Mesodermal cell (in vitro differentiated cells): Measurements from ENCODE around the gene C5orf22.
"Not testable (repeated sequence)": the region's sequence is repeated elsewhere in the genome, so short reads cannot be mapped to it uniquely, and the experiment has no call there.

Experiments
- H3K27ac ChIP-seq: 2 replicates; pipeline ENCODE4 v1.7.0; 2013; ENCODE audit warnings: mild to moderate bottlenecking, low read depth, low read length, moderate library complexity; ENCODE audit not compliant: severe bottlenecking
- H3K36me3 ChIP-seq: 2 replicates; pipeline ENCODE4 v1.7.1; 2013; ENCODE audit warnings: mild to moderate bottlenecking, low read length, moderate library complexity; ENCODE audit not compliant: control insufficient read depth, insufficient read depth
- H3K4me1 ChIP-seq: one replicate; pipeline ENCODE4 v1.7.1; 2013; ENCODE audit warnings: mild to moderate bottlenecking, low read length; ENCODE audit not compliant: insufficient read depth, control insufficient read depth, poor library complexity, severe bottlenecking
- H3K4me3 ChIP-seq: 2 replicates; pipeline ENCODE4 v1.7.0; 2013; ENCODE audit warnings: low read length, control low read depth, mild to moderate bottlenecking; ENCODE audit not compliant: insufficient read depth, poor library complexity, severe bottlenecking; ENCODE audit errors: extremely low read depth
- H3K9me3 ChIP-seq: 2 replicates; pipeline ENCODE4 v1.7.1; 2013; ENCODE audit warnings: mild to moderate bottlenecking, low read length, moderate library complexity; ENCODE audit not compliant: control insufficient read depth
- WGBS, 2 experiments: methylation state at CpG; one replicate each; pipeline ENCODE4 v1.1.5; 2013; ENCODE audit warnings: missing lambda C conversion rate in 2 of 2; ENCODE audit not compliant: insufficient coverage in 2 of 2; 5-methylcytosine and 5-hydroxymethylcytosine counted together

Gene C5orf22

GRCh38 chr5:31551878-31552277 is 19.8 kb downstream of the C5orf22 start:
- WGBS, 2 experiments: 94 to 100% methylated on average over 1 to 2 of the region's 3 CpGs
- Histone ChIP-seq H3K36me3 (peaks cover 80% of the 10 kb centered on the region), H3K4me3 (no peak overlapping the region), H3K27ac (no peak overlapping the region), H3K4me1 (no peaks in the 10 kb centered on the region), H3K9me3 (no peaks in the 10 kb centered on the region)

- Histone ChIP-seq H3K4me3 (no peak overlapping the region), H3K36me3 (peaks cover 60% of the 10 kb centered on the region), H3K4me1 (no peaks in the 10 kb centered on the region), H3K27ac (no peak overlapping the region), H3K9me3 (no peaks in the 10 kb centered on the region)
Observed at GRCh38 chr5:31553863-31554262, 21.8 kb downstream of the C5orf22 start.

GRCh38 chr5:31554552-31554951 is 22.5 kb downstream of the C5orf22 start:
- no peak overlapping the region for H3K4me3 ChIP-seq
- H3K27ac ChIP-seq: no peak overlapping the region
- H3K36me3 ChIP-seq: peaks cover 56% of the 10 kb centered on the region
- WGBS, 2 experiments: 100% methylated on average over 1 of the region's 1 CpG; no CpG with 5 or more reads in 1 of the 2 experiments
- H3K9me3 ChIP-seq: no peaks in the 10 kb centered on the region
- no peaks in the 10 kb centered on the region for H3K4me1 ChIP-seq

GRCh38 chr5:31556461-31556860 is 24.4 kb downstream of the C5orf22 start:
- H3K9me3 ChIP-seq: no peaks in the 10 kb centered on the region
- H3K36me3 ChIP-seq: peaks cover 42% of the 10 kb centered on the region
- no peak overlapping the region for H3K27ac ChIP-seq
- H3K4me3 ChIP-seq: no peak overlapping the region
- WGBS, 2 experiments: 100% methylated on average over 2 of the region's 3 CpGs; no CpG with 5 or more reads in 1 of the 2 experiments
- H3K4me1 ChIP-seq: no peaks in the 10 kb centered on the region

- peaks cover 13% of the 10 kb centered on the region for H3K36me3 ChIP-seq
- 89% methylated on average over 1 of the region's 3 CpGs; no CpG with 5 or more reads in 1 of the 2 experiments for WGBS, 2 experiments
- H3K27ac ChIP-seq: no peak overlapping the region
- H3K9me3 ChIP-seq: no peaks in the 10 kb centered on the region
- H3K4me1 ChIP-seq: no peaks in the 10 kb centered on the region
- no peak overlapping the region for H3K4me3 ChIP-seq
Observed at GRCh38 chr5:31559942-31560341, 27.8 kb downstream of the C5orf22 start.

GRCh38 chr5:31561946-31562345 is 29.8 kb downstream of the C5orf22 start:
- WGBS, 2 experiments: 80% methylated on average over 1 of the region's 1 CpG; no CpG with 5 or more reads in 1 of the 2 experiments
- Histone ChIP-seq H3K4me1 (no peaks in the 10 kb centered on the region), H3K36me3 (no peaks in the 10 kb centered on the region), H3K4me3 (no peak overlapping the region), H3K9me3 (peaks cover 7% of the 10 kb centered on the region), H3K27ac (no peak overlapping the region)

GRCh38 chr5:31563216-31563615 is 31.1 kb downstream of the C5orf22 start:
- no peaks in the 10 kb centered on the region for H3K4me1 ChIP-seq
- H3K36me3 ChIP-seq: no peaks in the 10 kb centered on the region
- H3K27ac ChIP-seq: no peak overlapping the region
- no peak overlapping the region for H3K4me3 ChIP-seq
- 81 to 85% methylated on average over 2 to 3 of the region's 4 CpGs for WGBS, 2 experiments
- H3K9me3 ChIP-seq: peaks cover 7% of the 10 kb centered on the region

GRCh38 chr5:31566362-31566761 is 34.3 kb downstream of the C5orf22 start:
- H3K4me1 ChIP-seq, H3K9me3 ChIP-seq, H3K4me3 ChIP-seq, H3K36me3 ChIP-seq, H3K27ac ChIP-seq: not testable (repeated sequence)
- WGBS, 2 experiments: 80% methylated on average over 1 of the region's 3 CpGs; no CpG with 5 or more reads in 1 of the 2 experiments

- 100% methylated on average over 1 of the region's 1 CpG for WGBS, 2 experiments
- Histone ChIP-seq H3K4me1 (no peaks in the 10 kb centered on the region), H3K9me3 (peaks cover 7% of the 10 kb centered on the region), H3K27ac (no peak overlapping the region), H3K36me3 (no peaks in the 10 kb centered on the region), H3K4me3 (no peak overlapping the region)
Observed at GRCh38 chr5:31568302-31568835, 36.3 kb downstream of the C5orf22 start.

GRCh38 chr5:31569068-31569467 is 37.0 kb downstream of the C5orf22 start:
- Histone ChIP-seq H3K4me1 (no peaks in the 10 kb centered on the region), H3K9me3 (peaks cover 7% of the 10 kb centered on the region), H3K27ac (no peak overlapping the region), H3K36me3 (no peaks in the 10 kb centered on the region), H3K4me3 (no peak overlapping the region)

- Histone ChIP-seq H3K9me3 (no peaks in the 10 kb centered on the region), H3K27ac (no peak overlapping the region), H3K4me3 (no peak overlapping the region), H3K4me1 (no peaks in the 10 kb centered on the region), H3K36me3 (no peaks in the 10 kb centered on the region)
- WGBS, 2 experiments: 92 to 94% methylated on average over 6 to 8 of the region's 10 CpGs
Observed at GRCh38 chr5:31573494-31574142, 41.5 kb downstream of the C5orf22 start.
